GM12873 (cell line): ENCODE results near the gene DCHS2.

Source experiments
- CTCF ChIP-seq: IDR thresholded peaks from 2 replicates; pipeline ENCODE4 v1.5.1; 2012; ENCODE audit warnings: low read depth, mild to moderate bottlenecking, moderate library complexity, low read length, control low read depth; ENCODE audit not compliant: insufficient read depth; ENCODE audit errors: missing control alignments

DCHS2 gene

GRCh38 chr4:154473497-154473896, 18.1 kb downstream of the DCHS2 start:
- TF ChIP-seq CTCF, result no peak

- TF ChIP-seq CTCF, result no peak
These were observed 18.7 kb downstream of the DCHS2 start for GRCh38 chr4:154472858-154473257.

GRCh38 chr4:154471526-154472331, 19.9 kb downstream of the DCHS2 start:
- no peak for TF ChIP-seq CTCF

GRCh38 chr4:154471032-154471431, 20.6 kb downstream of the DCHS2 start:
- TF ChIP-seq CTCF, result no peak

- no peak for TF ChIP-seq CTCF
These were observed 23.7 kb downstream of the DCHS2 start for GRCh38 chr4:154467886-154468285.

- TF ChIP-seq CTCF, result no peak
These were observed 25.3 kb downstream of the DCHS2 start for GRCh38 chr4:154466336-154466735.

- TF ChIP-seq CTCF, result no peak
These were observed 26.5 kb downstream of the DCHS2 start for GRCh38 chr4:154465085-154465484.

GRCh38 chr4:154464654-154465053, 26.9 kb downstream of the DCHS2 start:
- TF ChIP-seq CTCF, result no peak
